HepG2 (cell line): ENCODE results near the gene CYSTM1. TPM values are rescaled to one million over a fixed set of nuclear protein-coding genes. Genes with fewer than 3 reads are reported as not detected.

Experiments used
- ATAC-seq: fragments of 200-7000 bp; cut with Tn5 transposase; 3 replicates; pipeline ENCODE4 v1.9.1; 2020; ENCODE audit warnings: mild to moderate bottlenecking, moderate library complexity
- BruUV-seq: library from RNA; stranded (reverse); fragments of 400-500 nt; replicated peaks from 2 replicates; lab custom pipeline; 2021; lab: Mats Ljungman, UMichigan
- CTCF ChIA-PET: fragments of 300-600 bp; formaldehyde crosslinking; extraction: SDS; loops from one replicate; lab custom pipeline; 2021; ENCODE audit warnings: low total read pairs, inconsistent platforms, low intra/inter-chr PET ratio; lab: Yijun Ruan, JAX
- POLR2A ChIA-PET: fragments of 350-600 bp; sonication (Branson Sonifier 250); formaldehyde crosslinking; loops from one replicate; lab custom pipeline; 2020; ENCODE audit warnings: antibody characterized with exemption, inconsistent platforms; lab: Yijun Ruan, JAX
- DNase-seq: peaks from one replicate; pipeline ENCODE4 v3.0.0-alpha.2; 2015; ENCODE audit warnings: low spot score
- FAIRE-seq: peaks from 3 replicates; lab custom pipeline; 2011; peaks lifted over from hg19 to GRCh38; lab: Jason Lieb, UNC
- H2AFZ ChIP-seq: one replicate; pipeline ENCODE4 v1.6.1; 2011; ENCODE audit warnings: low read length, inconsistent platforms
- H3K27ac ChIP-seq: fragments of 300-600 bp; 3 replicates; pipeline ENCODE4 v1.8.0; 2011; ENCODE audit warnings: mixed run types, mild to moderate bottlenecking, mixed read lengths, low read length, inconsistent platforms; ENCODE audit not compliant: insufficient read depth; ENCODE audit errors: extremely low read length
- H3K27me3 ChIP-seq, 2 experiments: fragments of 200-600 bp in 1 of 2; 2 replicates in 1 of 2; 3 replicates in 1 of 2; pipeline versions ENCODE4 v1.6.0 to v1.8.0; 2011; ENCODE audit warnings: low read length in 2 of 2, mild to moderate bottlenecking in 2 of 2, moderate library complexity in 2 of 2, inconsistent platforms in 1 of 2; ENCODE audit not compliant: insufficient read depth in 2 of 2, control insufficient read depth in 1 of 2
- H3K36me3 ChIP-seq, 2 experiments: fragments of 200-600 bp in 1 of 2; replicated peaks in 1 of 2; 2 replicates in 1 of 2; 3 replicates in 1 of 2; pipeline versions ENCODE4 v1.5.1 to v1.8.0; 2011; ENCODE audit warnings: low read length in 2 of 2, inconsistent platforms in 1 of 2; ENCODE audit not compliant: insufficient read depth in 2 of 2, control insufficient read depth in 1 of 2
- H3K4me1 ChIP-seq: 2 replicates; pipeline ENCODE4 v1.5.1; 2012; ENCODE audit warnings: low read length, inconsistent platforms; ENCODE audit not compliant: insufficient read depth
- H3K4me2 ChIP-seq: 2 replicates; pipeline ENCODE4 v1.6.0; 2011; ENCODE audit warnings: low read depth, low read length, inconsistent platforms
- H3K4me3 ChIP-seq, 3 experiments: fragments of 200-600 bp in 1 of 3; sonication (generic), shearing (Covaris generic) in 1 of 3; replicated peaks in 1 of 3; 2 replicates each; pipeline ENCODE4 v1.5.1; 2011 to 2016; ENCODE audit warnings: low read length in 3 of 3, inconsistent platforms in 2 of 3, low read depth in 2 of 3, mild to moderate bottlenecking in 2 of 3, control low read depth in 1 of 3, mixed read lengths in 1 of 3; ENCODE audit not compliant: insufficient read depth in 1 of 3
- H3K79me2 ChIP-seq: one replicate; pipeline ENCODE4 v1.6.1; 2011; ENCODE audit warnings: low read length, inconsistent platforms; ENCODE audit not compliant: insufficient read depth
- H3K9ac ChIP-seq: 2 replicates; pipeline ENCODE4 v1.6.0; 2011; ENCODE audit warnings: mild to moderate bottlenecking, low read depth, low read length, inconsistent platforms; ENCODE audit not compliant: insufficient read depth
- H3K9me3 ChIP-seq: 2 replicates; pipeline ENCODE4 v1.5.1; 2012; ENCODE audit warnings: mild to moderate bottlenecking, low read length
- H4K20me1 ChIP-seq: 2 replicates; pipeline ENCODE4 v1.6.0; 2011; ENCODE audit warnings: inconsistent platforms, mild to moderate bottlenecking, low read length, moderate library complexity; ENCODE audit not compliant: insufficient read depth
- CC2D1A ChIP-seq: sonication (generic); formaldehyde crosslinking; IDR thresholded peaks from 2 replicates; pipeline ENCODE4 v1.8.1; 2023; ENCODE audit warnings: mild to moderate bottlenecking, missing genetic modification reagents
- E2F2 ChIP-seq: sonication (generic); formaldehyde crosslinking; IDR thresholded peaks from 2 replicates; pipeline ENCODE4 v1.4.0; 2020; ENCODE audit warnings: missing genetic modification reagents, borderline replicate concordance
- FOSL2 ChIP-seq: sonication (generic); formaldehyde crosslinking; IDR thresholded peaks from 2 replicates; pipeline ENCODE4 v1.4.0; 2020; ENCODE audit warnings: missing genetic modification reagents
- MAZ ChIP-seq, 2 experiments: sonication (generic) in 1 of 2; formaldehyde crosslinking in 1 of 2; IDR thresholded peaks; 2 replicates each; pipeline versions ENCODE4 v1.5.0 to v1.6.1; 2012 to 2020; ENCODE audit warnings: low read depth in 2 of 2, mild to moderate bottlenecking in 2 of 2, borderline replicate concordance in 1 of 2, improper control_type of control experiment in 1 of 2, low read length in 1 of 2, missing genetic modification reagents in 1 of 2, moderate library complexity in 1 of 2
- POLR2AphosphoS5 ChIP-seq: IDR thresholded peaks from 2 replicates; pipeline ENCODE4 v1.6.1; 2012; ENCODE audit warnings: low read depth, low read length
- SAP130 ChIP-seq: IDR thresholded peaks from 2 replicates; pipeline ENCODE4 v1.6.1; 2016; ENCODE audit warnings: low read depth
- SNRNP70 ChIP-seq: fragments of 200-400 bp; formaldehyde crosslinking; IDR thresholded peaks from 2 replicates; pipeline ENCODE4 v1.6.1; 2017; ENCODE audit warnings: mild to moderate bottlenecking, low read depth, low read length, moderate library complexity
- ZNF589 ChIP-seq: sonication (generic); formaldehyde crosslinking; conservative IDR thresholded peaks from 2 replicates; pipeline ENCODE4 v1.8.0; 2022; ENCODE audit warnings: mild to moderate bottlenecking, moderate library complexity, missing genetic modification reagents
- WGBS: methylation state at CpG from one replicate; pipeline ENCODE4 v1.1.6; 2017; ENCODE audit warnings: low lambda C conversion rate; 5-methylcytosine and 5-hydroxymethylcytosine counted together
- in situ Hi-C: cut with HindIII; loops from 2 replicates; pipeline ENCODE4 v1.10.0; 2017; ENCODE audit warnings: low pct_unique_long_range_greater_than_20kb; ENCODE audit not compliant: extremely low pct_ligation_motif_present
- intact Hi-C: fragments of 100-400 bp; cut with micrococcal nuclease; formaldehyde crosslinking; loops from one replicate; pipeline ENCODE4 v1.10.0; 2022; ENCODE audit not compliant: unreplicated experiment
- polyA plus RNA-seq, 8 experiments: library from polyadenylated mRNA; depleted of rRNA in 3 of 8; stranded (reverse) in 7 of 8; unstranded in 1 of 8; fragments of >200 nt; fragmentation: Illumina TruSeq in 4 of 8; extraction: Trizol in 4 of 8; gene quantifications; 2 replicates each; pipeline versions ENCODE4 v1.2.1 to v1.2.3, GENCODE V29; 2011 to 2016; ENCODE audit warnings: low read depth in 4 of 8, missing spikeins in 1 of 8, mixed read lengths in 1 of 8; ENCODE audit not compliant: insufficient read depth in 1 of 8
- total RNA-seq, 5 experiments: library from RNA; depleted of rRNA; stranded (reverse); fragments of >200 nt; fragmentation: Illumina TruSeq; extraction: Trizol; gene quantifications; 2 replicates each; pipeline ENCODE4 v1.2.3, GENCODE V29; 2016; ENCODE audit warnings: low read depth in 1 of 5
- TF ChIP-seq, protein P1 (sequence below): IDR thresholded peaks from 2 replicates; pipeline ENCODE4 v1.6.1; 2016
- TF ChIP-seq, protein P2 (sequence below), 2 experiments: fragments of 450-650 bp in 1 of 2; sonication (generic) in 1 of 2; formaldehyde crosslinking; IDR thresholded peaks; 2 replicates each; pipeline versions ENCODE4 v1.5.0 to v1.8.0; 2020 to 2022; ENCODE audit warnings: mild to moderate bottlenecking in 1 of 2, missing genetic modification reagents in 1 of 2

The CYSTM1 gene
- total and polyA plus RNA-seq, 2 of the 13 experiments (the other 11 are each of a cell fraction or from before 2014, with no cell fraction given) = 40.0 to 73.4 TPM

GRCh38 chr5:140189253-140189652 is 14.3 kb downstream of the CYSTM1 start (continued):
- TF ChIP-seq E2F2 (CRISPR knock-in tag) = no peak
- TF ChIP-seq POLR2AphosphoS5 = no peak
- no peak for TF ChIP-seq MAZ (IDR thresholded peaks at IDR 0.05; ENCODE audit: borderline replicate concordance, low read depth, low read length)
- no peak for TF ChIP-seq MAZ (CRISPR knock-in tag; IDR thresholded peaks at IDR 0.05; ENCODE audit: low read depth)
- no peak for TF ChIP-seq CC2D1A (CRISPR knock-in tag)
- TF ChIP-seq ZNF589 (CRISPR knock-in tag) = no peak
- TF ChIP-seq, all 625 proteins: peak for 0

DNA sequence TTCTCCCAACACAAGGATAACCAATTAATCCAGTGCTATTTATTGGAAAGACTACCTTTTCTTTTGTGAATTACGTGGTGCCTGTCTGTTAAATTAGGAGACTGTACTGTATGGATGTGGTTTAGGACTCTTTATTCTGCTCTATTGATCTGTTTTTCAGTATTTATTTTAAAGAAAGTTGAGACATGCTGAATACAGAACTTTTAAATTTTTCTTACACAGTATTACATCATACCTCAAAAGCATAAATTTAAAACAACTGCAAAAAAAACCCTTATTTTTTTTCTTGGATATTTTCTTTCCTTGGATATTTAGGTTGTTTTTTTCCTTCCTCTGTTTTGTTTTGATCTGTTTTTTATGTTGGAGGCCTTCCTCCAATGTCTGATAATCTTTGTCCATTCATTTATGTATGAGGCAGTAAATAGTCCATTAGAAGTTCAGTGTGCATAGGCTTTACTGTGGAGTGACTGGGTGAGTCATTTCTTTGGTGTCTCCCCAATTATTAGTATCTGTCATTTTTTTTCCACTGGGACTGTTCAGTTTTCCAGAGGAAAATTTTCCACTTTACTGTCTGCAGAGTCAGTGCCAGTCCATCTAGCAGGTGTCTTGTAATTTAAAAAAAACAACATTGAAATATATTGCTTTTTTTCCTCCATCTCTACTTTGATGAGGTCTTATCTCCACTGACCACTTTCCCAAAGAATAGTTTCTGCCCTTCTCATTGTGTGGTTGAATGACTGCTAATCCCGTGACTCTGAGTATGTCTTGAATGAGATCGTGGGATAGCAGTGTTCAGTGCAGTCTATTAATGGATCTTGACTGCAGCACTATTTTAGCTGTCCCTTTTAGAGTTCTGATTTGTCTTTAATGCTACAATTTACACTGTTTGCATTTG is 15.2 kb downstream of the CYSTM1 start:
- no peak for DNase-seq
- Histone ChIP-seq H3K9ac (no peak overlapping the region), H3K4me1 (peaks cover 54% of the 10 kb centered on the region), H2AFZ (no peak overlapping the region), H4K20me1 (no peaks in the 10 kb centered on the region), H3K27ac (no peak overlapping the region), H3K4me3 (no peak overlapping the region), H3K4me2 (no peak overlapping the region), H3K9me3 (no peaks in the 10 kb centered on the region), H3K36me3 (peaks cover 4 to 10% of the 10 kb centered on the region in 2 experiments; a peak in 4 of 5 replicates), H3K79me2 (peaks cover 16% of the 10 kb centered on the region), H3K27me3 (no peaks in the 10 kb centered on the region)
- ChIA-PET CTCF (no interaction called here), POLR2A (no interaction called here)
- no peak for ATAC-seq
- in situ Hi-C loops = no loop called here
- WGBS = 81% methylated on average over 3 of the region's 3 CpGs
- intact Hi-C loops = no loop called here
- no TSS peak for BruUV-seq
- no peak for FAIRE-seq
- TF ChIP-seq, protein P1, sequence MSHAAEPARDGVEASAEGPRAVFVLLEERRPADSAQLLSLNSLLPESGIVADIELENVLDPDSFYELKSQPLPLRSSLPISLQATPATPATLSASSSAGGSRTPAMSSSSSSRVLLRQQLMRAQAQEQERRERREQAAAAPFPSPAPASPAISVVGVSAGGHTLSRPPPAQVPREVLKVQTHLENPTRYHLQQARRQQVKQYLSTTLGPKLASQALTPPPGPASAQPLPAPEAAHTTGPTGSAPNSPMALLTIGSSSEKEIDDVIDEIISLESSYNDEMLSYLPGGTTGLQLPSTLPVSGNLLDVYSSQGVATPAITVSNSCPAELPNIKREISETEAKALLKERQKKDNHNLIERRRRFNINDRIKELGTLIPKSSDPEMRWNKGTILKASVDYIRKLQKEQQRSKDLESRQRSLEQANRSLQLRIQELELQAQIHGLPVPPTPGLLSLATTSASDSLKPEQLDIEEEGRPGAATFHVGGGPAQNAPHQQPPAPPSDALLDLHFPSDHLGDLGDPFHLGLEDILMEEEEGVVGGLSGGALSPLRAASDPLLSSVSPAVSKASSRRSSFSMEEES = no peak
- TF ChIP-seq SNRNP70 (no peak), FOSL2 (peak; percentile 46; the same call in 1 of the 2 replicates), SAP130 (peak; percentile 6; the same call in 1 of the 2 replicates)
- TF ChIP-seq, protein P2, sequence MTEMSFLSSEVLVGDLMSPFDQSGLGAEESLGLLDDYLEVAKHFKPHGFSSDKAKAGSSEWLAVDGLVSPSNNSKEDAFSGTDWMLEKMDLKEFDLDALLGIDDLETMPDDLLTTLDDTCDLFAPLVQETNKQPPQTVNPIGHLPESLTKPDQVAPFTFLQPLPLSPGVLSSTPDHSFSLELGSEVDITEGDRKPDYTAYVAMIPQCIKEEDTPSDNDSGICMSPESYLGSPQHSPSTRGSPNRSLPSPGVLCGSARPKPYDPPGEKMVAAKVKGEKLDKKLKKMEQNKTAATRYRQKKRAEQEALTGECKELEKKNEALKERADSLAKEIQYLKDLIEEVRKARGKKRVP (CRISPR knock-in tag; IDR thresholded peaks at IDR 0.05) = peak in 1 of 2 experiments; percentile 40; a peak in 1 of 4 replicates
